Keratinocyte (primary cell): Measurements from ENCODE around the gene DIS3. TPM values are rescaled to one million over a fixed set of nuclear protein-coding genes. Genes with fewer than 3 reads are reported as not detected.

Experiments
- DNase-seq: peaks from one replicate; pipeline ENCODE4 v3.0.0-alpha.2; 2011; ENCODE audit warnings: low read depth, missing footprints, low spot score
- FAIRE-seq: peaks from 2 replicates; lab custom pipeline; 2011; peaks lifted over from hg19 to GRCh38; lab: Jason Lieb, UNC
- H2AFZ ChIP-seq: 2 replicates; pipeline ENCODE4 v1.6.0; 2012; ENCODE audit warnings: low read length, control low read depth, inconsistent platforms; ENCODE audit not compliant: control insufficient read depth
- H3K27ac ChIP-seq: 2 replicates; pipeline ENCODE4 v1.5.1; 2011; ENCODE audit warnings: low read length; ENCODE audit not compliant: control insufficient read depth, insufficient read depth
- H3K27me3 ChIP-seq: 3 replicates; pipeline ENCODE4 v1.6.0; 2011; ENCODE audit warnings: low read length; ENCODE audit not compliant: control insufficient read depth, insufficient read depth; ENCODE audit errors: extremely low read depth
- H3K36me3 ChIP-seq, 2 experiments: 2 replicates in 1 of 2; 3 replicates in 1 of 2; pipeline ENCODE4 v1.5.1; 2011; ENCODE audit warnings: low read length in 2 of 2, mild to moderate bottlenecking in 1 of 2; ENCODE audit not compliant: control insufficient read depth in 2 of 2, insufficient read depth in 2 of 2; ENCODE audit errors: extremely low read depth in 1 of 2
- H3K4me1 ChIP-seq: 3 replicates; pipeline ENCODE4 v1.5.1; 2011; ENCODE audit warnings: low read length; ENCODE audit not compliant: control insufficient read depth, insufficient read depth; ENCODE audit errors: extremely low read depth
- H3K4me2 ChIP-seq: 3 replicates; pipeline ENCODE4 v1.6.0; 2011; ENCODE audit warnings: low read depth, low read length; ENCODE audit not compliant: control insufficient read depth, insufficient read depth; ENCODE audit errors: extremely low read depth
- H3K4me3 ChIP-seq, 3 experiments: fragments of 200-600 bp in 1 of 3; sonication (generic) in 1 of 3; 2 replicates in 2 of 3; 3 replicates in 1 of 3; pipeline ENCODE4 v1.5.1; 2011 to 2016; ENCODE audit warnings: low read length in 3 of 3, mild to moderate bottlenecking in 3 of 3, control low read depth in 2 of 3, inconsistent platforms in 1 of 3, low read depth in 1 of 3, mixed read lengths in 1 of 3, mixed run types in 1 of 3, moderate library complexity in 1 of 3; ENCODE audit not compliant: control insufficient read depth in 2 of 3, insufficient read depth in 2 of 3; ENCODE audit errors: extremely low read depth in 1 of 3
- H3K79me2 ChIP-seq: 2 replicates; pipeline ENCODE4 v1.6.0; 2012; ENCODE audit warnings: low read length; ENCODE audit not compliant: control insufficient read depth, insufficient read depth
- H3K9ac ChIP-seq: 3 replicates; pipeline ENCODE4 v1.6.0; 2011; ENCODE audit warnings: low read length; ENCODE audit not compliant: control insufficient read depth, insufficient read depth; ENCODE audit errors: extremely low read depth
- H3K9me1 ChIP-seq: 3 replicates; pipeline ENCODE4 v1.6.0; 2011; ENCODE audit warnings: low read length; ENCODE audit not compliant: control insufficient read depth, insufficient read depth; ENCODE audit errors: extremely low read depth
- H3K9me3 ChIP-seq: 2 replicates; pipeline ENCODE4 v1.5.1; 2012; ENCODE audit warnings: low read depth, low read length; ENCODE audit not compliant: control insufficient read depth
- H4K20me1 ChIP-seq: 3 replicates; pipeline ENCODE4 v1.6.0; 2011; ENCODE audit warnings: low read length; ENCODE audit not compliant: control insufficient read depth, insufficient read depth; ENCODE audit errors: extremely low read depth
- EZH2 ChIP-seq: IDR thresholded peaks from one replicate; pipeline ENCODE4 v1.6.1; 2012; ENCODE audit warnings: inconsistent platforms, mild to moderate bottlenecking, low read length, moderate library complexity
- dilution Hi-C: fragments of 300-500 bp; cut with MboI; formaldehyde crosslinking; loops from one replicate; pipeline ENCODE4 v1.7.0; 2020; ENCODE audit warnings: low sequenced_read_pairs; ENCODE audit not compliant: extremely low pct_ligation_motif_present
- polyA plus RNA-seq, 5 experiments: library from polyadenylated mRNA; depleted of rRNA in 3 of 5; stranded (reverse) in 3 of 5; stranded (forward) in 1 of 5; unstranded in 1 of 5; fragments of >200 nt; gene quantifications; 1 replicate in 1 of 5; 2 replicates in 3 of 5; 3 replicates in 1 of 5; pipeline versions ENCODE4 v1.2.1 to v1.2.3, GENCODE V29; 2011 to 2012; ENCODE audit warnings: missing spikeins in 2 of 5, low read depth in 1 of 5, low replicate concordance in 1 of 5
- TF ChIP-seq, protein P1 (sequence below), 3 experiments: IDR thresholded peaks in 1 of 3; conservative IDR thresholded peaks in 1 of 3; optimal IDR thresholded peaks in 1 of 3; 2 replicates in 2 of 3; 3 replicates in 1 of 3; pipeline versions ENCODE3 to v1.5.1; 2011; ENCODE audit warnings: low read length in 3 of 3, mild to moderate bottlenecking in 3 of 3, moderate library complexity in 2 of 3, control low read depth in 1 of 3, inconsistent platforms in 1 of 3; ENCODE audit not compliant: insufficient read depth in 2 of 3; ENCODE audit errors: extremely low read depth in 1 of 3

Gene DIS3
- polyA plus RNA-seq, 1 donor (not counting 4 experiments of a cell fraction or from before 2014, with no cell fraction given) = 44.7 TPM

DNA sequence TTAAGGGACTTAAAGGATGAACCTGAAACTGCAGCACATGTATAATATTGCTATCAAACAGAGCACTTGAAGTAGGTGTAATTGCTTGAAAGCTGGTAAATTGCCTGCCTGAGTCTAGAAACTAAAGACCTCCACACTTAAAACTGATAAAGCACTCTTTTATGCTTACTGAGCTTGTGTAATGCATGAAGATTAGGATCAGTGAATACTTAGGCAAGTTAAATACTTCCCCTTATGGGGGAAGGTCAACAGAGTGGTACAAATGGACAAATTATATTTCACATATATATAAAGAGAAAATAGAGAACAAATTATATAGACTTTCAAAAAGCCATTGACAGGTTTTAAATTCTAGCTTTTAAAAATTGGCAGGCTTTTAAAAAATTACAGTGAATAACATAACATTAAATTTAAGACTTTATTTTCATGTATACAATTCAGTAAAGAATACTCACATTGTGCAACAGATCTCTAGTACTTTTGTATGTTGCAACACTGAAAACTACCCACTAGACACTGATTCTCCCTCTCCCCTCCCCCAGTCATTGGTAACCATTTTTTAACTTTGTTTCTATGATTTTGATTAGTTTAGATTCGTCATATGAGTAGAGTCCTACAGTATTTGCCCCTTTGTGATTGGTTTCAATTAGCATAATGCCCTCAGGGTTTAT lies 24.1 kb upstream of the DIS3 start:
- Histone ChIP-seq H3K27me3 (no peaks in the 10 kb centered on the region), H3K4me2 (no peak overlapping the region), H4K20me1 (no peaks in the 10 kb centered on the region), H3K27ac (no peak overlapping the region), H3K4me3 (no peak overlapping the region), H3K4me1 (peaks cover 2% of the 10 kb centered on the region), H3K9me3 (no peaks in the 10 kb centered on the region), H3K9ac (no peak overlapping the region), H2AFZ (no peak overlapping the region), H3K9me1 (no peaks in the 10 kb centered on the region), H3K36me3 (peaks cover 0 to 2% of the 10 kb centered on the region in 2 experiments), H3K79me2 (no peaks in the 10 kb centered on the region)
- TF ChIP-seq, protein P1, sequence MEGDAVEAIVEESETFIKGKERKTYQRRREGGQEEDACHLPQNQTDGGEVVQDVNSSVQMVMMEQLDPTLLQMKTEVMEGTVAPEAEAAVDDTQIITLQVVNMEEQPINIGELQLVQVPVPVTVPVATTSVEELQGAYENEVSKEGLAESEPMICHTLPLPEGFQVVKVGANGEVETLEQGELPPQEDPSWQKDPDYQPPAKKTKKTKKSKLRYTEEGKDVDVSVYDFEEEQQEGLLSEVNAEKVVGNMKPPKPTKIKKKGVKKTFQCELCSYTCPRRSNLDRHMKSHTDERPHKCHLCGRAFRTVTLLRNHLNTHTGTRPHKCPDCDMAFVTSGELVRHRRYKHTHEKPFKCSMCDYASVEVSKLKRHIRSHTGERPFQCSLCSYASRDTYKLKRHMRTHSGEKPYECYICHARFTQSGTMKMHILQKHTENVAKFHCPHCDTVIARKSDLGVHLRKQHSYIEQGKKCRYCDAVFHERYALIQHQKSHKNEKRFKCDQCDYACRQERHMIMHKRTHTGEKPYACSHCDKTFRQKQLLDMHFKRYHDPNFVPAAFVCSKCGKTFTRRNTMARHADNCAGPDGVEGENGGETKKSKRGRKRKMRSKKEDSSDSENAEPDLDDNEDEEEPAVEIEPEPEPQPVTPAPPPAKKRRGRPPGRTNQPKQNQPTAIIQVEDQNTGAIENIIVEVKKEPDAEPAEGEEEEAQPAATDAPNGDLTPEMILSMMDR (optimal IDR thresholded peaks at IDR 0.05 in 1 of 3, IDR thresholded peaks at IDR 0.05 in 1 of 3, conservative IDR thresholded peaks at IDR 0.05 in 1 of 3; ENCODE audit: extremely low read depth in 1 of 3, insufficient read depth in 2 of 3, low read length in 3 of 3) = no peak
- TF ChIP-seq EZH2 = no peak
- FAIRE-seq (no peak), DNase-seq (no peak)
- dilution Hi-C loops = no loop called here

- H3K4me3 ChIP-seq = no peak overlapping the region
These were observed 22.6 kb upstream of the DIS3 start for GRCh38 chr13:72804301-72804700.

More at GRCh38 chr13:72804301-72804700, 22.6 kb upstream of the DIS3 start:
- H2AFZ ChIP-seq = no peak overlapping the region
- peaks cover 0 to 2% of the 10 kb centered on the region in 2 experiments for H3K36me3 ChIP-seq
- H3K4me1 ChIP-seq = peaks cover 4% of the 10 kb centered on the region
- H3K79me2 ChIP-seq = no peaks in the 10 kb centered on the region
- H3K9ac ChIP-seq = no peak overlapping the region
- H4K20me1 ChIP-seq = no peaks in the 10 kb centered on the region
- DNase-seq = no peak
- FAIRE-seq = no peak
- H3K27ac ChIP-seq = no peak overlapping the region
- H3K4me2 ChIP-seq = no peak overlapping the region
- TF ChIP-seq, protein P1 (optimal IDR thresholded peaks at IDR 0.05 in 1 of 3, IDR thresholded peaks at IDR 0.05 in 1 of 3, conservative IDR thresholded peaks at IDR 0.05 in 1 of 3; ENCODE audit: extremely low read depth in 1 of 3, insufficient read depth in 2 of 3, low read length in 3 of 3) = no peak
- no peaks in the 10 kb centered on the region for H3K27me3 ChIP-seq
- no peaks in the 10 kb centered on the region for H3K9me3 ChIP-seq
- no peaks in the 10 kb centered on the region for H3K9me1 ChIP-seq
- dilution Hi-C loops = no loop called here
